ENCODE results near the gene HS3ST3B1. TPM values are rescaled to one million over a fixed set of nuclear protein-coding genes. Genes with fewer than 3 reads are reported as not detected.

Gene HS3ST3B1
- polyA plus RNA-seq, 1 donor, result 1.5 TPM

DNA sequence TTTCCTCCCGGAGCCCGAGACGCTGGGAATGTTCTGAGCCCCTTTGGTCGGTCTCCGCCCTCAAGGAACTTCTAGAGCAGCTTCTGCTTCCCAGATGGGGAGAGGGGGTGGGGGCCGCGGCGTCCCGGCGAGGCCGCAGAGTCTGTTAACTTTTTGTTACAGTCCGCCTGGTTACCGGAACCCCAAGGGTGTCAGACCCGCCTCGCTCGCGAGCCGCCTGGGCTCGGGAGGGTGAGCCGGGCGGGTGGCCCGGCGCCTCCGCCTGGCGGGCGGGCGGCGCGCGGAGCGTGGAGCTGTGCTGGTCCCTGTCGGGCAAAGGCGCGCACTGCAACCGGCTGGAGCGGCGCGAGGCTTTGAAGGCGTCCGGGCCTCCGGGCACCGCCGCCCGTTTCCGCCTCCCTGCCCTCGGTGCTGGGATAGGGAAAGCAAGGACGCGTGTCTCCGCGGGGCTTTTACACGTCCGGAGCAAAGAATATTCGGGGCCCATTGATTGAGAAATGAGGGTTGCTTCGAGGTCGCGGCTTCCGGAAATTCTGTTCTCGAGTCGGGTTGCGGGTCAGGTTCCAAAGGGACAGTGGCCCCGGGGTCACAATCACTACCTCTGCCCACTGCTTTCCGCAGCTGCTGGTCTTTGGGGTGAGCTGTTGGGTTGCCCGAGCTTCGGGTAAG lies 1.7 kb downstream of the HS3ST3B1 start:
- Histone ChIP-seq H3K27me3 (ENCODE audit: control insufficient read depth, insufficient read depth, low read length) (peaks cover 91% of the 10 kb centered on the region), H3K36me3 (ENCODE audit: control insufficient read depth, insufficient read depth, low read length) (no peaks in the 10 kb centered on the region), H3K9me3 (ENCODE audit: control insufficient read depth, low read depth, low read length) (peaks cover 14% of the 10 kb centered on the region), H3K27ac (ENCODE audit: low read length) (no peak overlapping the region), H3K4me3 (ENCODE audit: low read length) (peak overlapping the region; percentile 46), H3K4me1 (ENCODE audit: control insufficient read depth, insufficient read depth, low read length) (peaks cover 27% of the 10 kb centered on the region)
- WGBS (ENCODE audit: insufficient coverage, low lambda C conversion rate), result 0% methylated on average over 1 of the region's 64 CpGs
- peak; percentile 70 to 78 for DNase-seq

DNA sequence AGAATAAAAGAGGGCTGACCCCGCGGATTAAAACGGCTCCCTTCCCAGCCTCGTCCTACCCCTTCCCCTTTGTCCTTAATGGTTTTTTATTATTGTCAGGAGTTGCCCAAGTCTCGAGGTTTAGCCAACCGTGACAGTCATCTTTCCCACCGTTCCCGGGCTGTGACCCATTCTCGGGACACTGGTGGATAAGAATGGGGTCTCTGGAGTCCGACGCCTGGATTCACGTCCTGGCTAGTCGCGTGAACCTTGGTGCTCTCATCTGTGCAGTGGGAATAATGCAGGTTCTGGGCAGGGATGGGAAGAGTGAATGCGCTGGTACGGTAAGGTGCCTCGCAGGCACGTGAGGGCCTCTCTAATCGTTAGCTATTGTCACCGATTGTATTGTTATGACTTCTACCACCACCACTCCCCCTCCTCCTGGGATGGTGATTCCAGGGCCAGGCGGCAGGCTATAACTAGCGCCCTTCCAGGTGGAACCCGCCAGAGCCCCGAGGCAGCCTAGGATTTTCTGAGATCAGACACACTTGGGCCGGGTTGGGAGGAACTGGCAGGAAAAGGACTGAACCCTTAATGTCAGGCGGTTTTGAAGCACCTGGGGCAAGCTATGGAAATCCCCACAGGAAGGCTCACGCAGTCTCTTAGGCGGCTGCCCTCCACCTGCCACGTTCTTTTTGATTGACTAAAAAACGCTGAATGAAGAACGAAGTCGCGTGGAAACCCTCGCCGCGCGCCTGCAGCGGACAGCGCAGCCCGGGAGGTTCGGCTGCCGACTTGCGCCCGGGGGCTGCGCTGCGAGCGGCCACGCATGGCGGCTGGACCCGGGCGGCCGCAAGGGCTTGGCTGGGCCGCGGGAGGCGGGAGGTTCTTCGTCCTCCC lies 2.7 kb downstream of the HS3ST3B1 start:
- DNase-seq, result no peak
- H3K4me1 ChIP-seq (ENCODE audit: control insufficient read depth, insufficient read depth, low read length), result peaks cover 24% of the 10 kb centered on the region
- peak overlapping the region; percentile 31 for H3K4me3 ChIP-seq (ENCODE audit: low read length)
- H3K36me3 ChIP-seq (ENCODE audit: control insufficient read depth, insufficient read depth, low read length), result no peaks in the 10 kb centered on the region
- H3K9me3 ChIP-seq (ENCODE audit: control insufficient read depth, low read depth, low read length), result peaks cover 10% of the 10 kb centered on the region
- peaks cover 89% of the 10 kb centered on the region for H3K27me3 ChIP-seq (ENCODE audit: control insufficient read depth, insufficient read depth, low read length)
- no peak overlapping the region for H3K27ac ChIP-seq (ENCODE audit: low read length)
- 20% methylated on average over 1 of the region's 56 CpGs for WGBS (ENCODE audit: insufficient coverage, low lambda C conversion rate)

DNA sequence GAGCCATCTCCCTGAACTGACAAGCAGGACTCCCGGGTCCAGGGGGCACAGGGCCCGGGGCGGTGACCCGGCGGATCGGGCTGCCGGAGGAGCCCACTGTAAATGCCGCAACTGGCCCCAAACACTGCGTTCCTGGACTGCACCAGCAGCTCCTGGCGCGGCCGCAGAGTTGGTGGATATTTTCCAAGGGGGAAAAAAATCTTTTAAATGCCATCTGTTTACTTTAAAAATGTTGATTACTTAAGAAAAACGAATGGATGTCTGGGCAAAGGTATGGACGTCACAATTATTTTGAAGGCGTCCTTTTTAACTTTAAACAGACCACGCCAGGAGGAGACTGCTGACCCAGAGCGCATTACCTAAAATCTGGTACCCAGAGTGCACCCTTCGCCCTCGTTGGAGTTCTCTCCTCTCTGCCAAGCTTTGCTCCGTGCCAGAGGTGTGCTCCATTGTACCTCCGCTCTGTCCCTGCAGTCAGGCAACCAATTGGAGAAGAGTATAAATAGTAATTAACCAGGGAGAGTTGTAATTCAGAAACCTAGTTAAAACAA lies 3.4 kb downstream of the HS3ST3B1 start:
- H3K4me1 ChIP-seq (ENCODE audit: control insufficient read depth, insufficient read depth, low read length), result peaks cover 22% of the 10 kb centered on the region
- H3K27me3 ChIP-seq (ENCODE audit: control insufficient read depth, insufficient read depth, low read length), result peaks cover 89% of the 10 kb centered on the region
- DNase-seq, result no peak
- H3K9me3 ChIP-seq (ENCODE audit: control insufficient read depth, low read depth, low read length), result peaks cover 16% of the 10 kb centered on the region
- H3K4me3 ChIP-seq (ENCODE audit: low read length), result no peak overlapping the region
- WGBS (ENCODE audit: insufficient coverage, low lambda C conversion rate), result no CpG with 5 or more reads among the region's 21 CpGs
- H3K36me3 ChIP-seq (ENCODE audit: control insufficient read depth, insufficient read depth, low read length), result no peaks in the 10 kb centered on the region
- H3K27ac ChIP-seq (ENCODE audit: low read length), result no peak overlapping the region

DNA sequence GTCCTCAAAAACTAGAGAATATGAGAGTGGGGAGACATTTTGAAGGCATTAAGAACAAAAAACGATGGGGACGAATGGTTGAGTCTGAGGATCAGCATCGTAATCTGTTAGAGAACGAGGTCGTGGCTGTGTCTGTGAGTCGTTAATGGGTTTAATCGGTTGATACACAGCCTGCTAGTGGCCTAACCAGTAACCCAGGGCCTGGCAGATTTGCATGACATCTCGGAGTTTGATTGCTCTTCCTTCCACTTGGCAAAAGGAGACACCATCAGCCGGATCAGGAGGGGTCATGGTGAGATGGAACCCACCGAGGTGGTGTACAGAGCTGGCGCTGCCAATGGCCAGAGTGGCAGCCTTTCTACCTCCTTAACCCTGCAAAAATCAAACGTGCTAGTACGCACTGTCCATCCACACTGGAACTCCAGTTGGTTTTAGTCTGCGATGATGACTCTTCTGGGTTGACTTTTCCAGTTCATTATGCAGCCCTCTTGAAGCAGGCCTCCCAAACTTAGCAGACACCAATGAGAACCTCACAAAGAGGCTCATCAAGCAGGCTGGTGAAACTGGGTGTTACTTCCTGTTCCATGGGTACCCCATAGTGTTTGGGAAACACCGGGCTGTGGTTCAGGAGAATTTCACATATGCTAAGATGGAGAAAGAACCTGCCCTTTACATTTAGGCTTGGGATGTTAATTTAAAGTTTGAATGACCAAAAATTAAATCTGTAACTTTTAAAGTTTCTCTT lies 4.1 kb downstream of the HS3ST3B1 start:
- H3K9me3 ChIP-seq (ENCODE audit: control insufficient read depth, low read depth, low read length), result peaks cover 16% of the 10 kb centered on the region
- DNase-seq, result no peak
- H3K36me3 ChIP-seq (ENCODE audit: control insufficient read depth, insufficient read depth, low read length), result no peaks in the 10 kb centered on the region
- H3K4me3 ChIP-seq (ENCODE audit: low read length), result no peak overlapping the region
- H3K27me3 ChIP-seq (ENCODE audit: control insufficient read depth, insufficient read depth, low read length), result peaks cover 89% of the 10 kb centered on the region
- H3K27ac ChIP-seq (ENCODE audit: low read length), result no peak overlapping the region
- peaks cover 21% of the 10 kb centered on the region for H3K4me1 ChIP-seq (ENCODE audit: control insufficient read depth, insufficient read depth, low read length)
- WGBS (ENCODE audit: insufficient coverage, low lambda C conversion rate), result 83% methylated on average over 1 of the region's 15 CpGs

GRCh38 chr17:14305785-14306496 lies 5.1 kb downstream of the HS3ST3B1 start:
- Histone ChIP-seq H3K4me1 (ENCODE audit: control insufficient read depth, insufficient read depth, low read length) (peaks cover 23% of the 10 kb centered on the region), H3K4me3 (ENCODE audit: low read length) (no peak overlapping the region), H3K27ac (ENCODE audit: low read length) (no peak overlapping the region), H3K9me3 (ENCODE audit: control insufficient read depth, low read depth, low read length) (peaks cover 12% of the 10 kb centered on the region), H3K27me3 (ENCODE audit: control insufficient read depth, insufficient read depth, low read length) (peaks cover 88% of the 10 kb centered on the region), H3K36me3 (ENCODE audit: control insufficient read depth, insufficient read depth, low read length) (no peaks in the 10 kb centered on the region)
- no peak for DNase-seq
- no CpG with 5 or more reads among the region's 6 CpGs for WGBS (ENCODE audit: insufficient coverage, low lambda C conversion rate)

DNA sequence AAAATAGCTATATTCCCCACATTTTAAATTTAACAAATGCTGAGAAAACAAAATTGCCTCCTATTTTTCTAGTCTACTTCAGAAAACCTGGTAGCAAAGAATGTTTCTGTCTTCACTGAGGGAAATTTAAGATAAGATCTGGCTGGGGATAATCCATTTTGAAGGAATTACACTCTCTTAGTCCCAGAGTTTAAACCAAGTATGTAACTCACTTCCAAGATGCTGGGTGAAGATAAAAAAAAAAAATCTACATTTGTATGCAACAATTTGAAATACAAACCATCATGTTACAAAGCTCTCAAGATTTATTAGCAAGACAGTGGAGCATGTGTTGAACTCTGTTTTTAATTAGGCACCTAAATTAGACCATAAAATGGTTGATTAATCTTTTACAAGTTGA lies 5.7 kb downstream of the HS3ST3B1 start:
- DNase-seq, result no peak
- no peak overlapping the region for H3K4me3 ChIP-seq (ENCODE audit: low read length)
- H3K4me1 ChIP-seq (ENCODE audit: control insufficient read depth, insufficient read depth, low read length), result peaks cover 23% of the 10 kb centered on the region
- H3K36me3 ChIP-seq (ENCODE audit: control insufficient read depth, insufficient read depth, low read length), result no peaks in the 10 kb centered on the region
- H3K27me3 ChIP-seq (ENCODE audit: control insufficient read depth, insufficient read depth, low read length), result peaks cover 86% of the 10 kb centered on the region
- H3K9me3 ChIP-seq (ENCODE audit: control insufficient read depth, low read depth, low read length), result peaks cover 9% of the 10 kb centered on the region
- no peak overlapping the region for H3K27ac ChIP-seq (ENCODE audit: low read length)

GRCh38 chr17:14307560-14308024 lies 6.7 kb downstream of the HS3ST3B1 start:
- WGBS (ENCODE audit: insufficient coverage, low lambda C conversion rate), result 73% methylated on average over 3 of the region's 5 CpGs
- Histone ChIP-seq H3K9me3 (ENCODE audit: control insufficient read depth, low read depth, low read length) (peaks cover 6% of the 10 kb centered on the region), H3K4me1 (ENCODE audit: control insufficient read depth, insufficient read depth, low read length) (peaks cover 15% of the 10 kb centered on the region), H3K27me3 (ENCODE audit: control insufficient read depth, insufficient read depth, low read length) (peaks cover 86% of the 10 kb centered on the region), H3K4me3 (ENCODE audit: low read length) (no peak overlapping the region), H3K36me3 (ENCODE audit: control insufficient read depth, insufficient read depth, low read length) (no peaks in the 10 kb centered on the region), H3K27ac (ENCODE audit: low read length) (no peak overlapping the region)
- no peak for DNase-seq

DNA sequence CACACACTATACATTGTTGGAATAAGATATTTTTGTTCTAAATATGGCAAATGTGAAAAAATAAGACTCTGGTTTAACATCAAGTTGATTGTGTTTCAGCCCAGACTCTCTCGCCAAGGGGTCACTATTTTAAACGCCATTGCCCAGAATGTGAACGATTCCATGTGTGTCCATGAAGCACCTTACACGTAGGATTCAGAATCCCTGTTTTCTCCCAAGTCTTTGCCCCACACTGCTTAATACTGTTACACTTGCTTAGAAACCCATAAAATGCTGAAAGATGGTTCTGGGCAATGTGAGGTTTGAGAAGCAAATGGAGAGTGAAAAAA lies 7.7 kb downstream of the HS3ST3B1 start:
- no peak for DNase-seq
- Histone ChIP-seq H3K36me3 (ENCODE audit: control insufficient read depth, insufficient read depth, low read length) (no peaks in the 10 kb centered on the region), H3K27me3 (ENCODE audit: control insufficient read depth, insufficient read depth, low read length) (peaks cover 77% of the 10 kb centered on the region), H3K27ac (ENCODE audit: low read length) (no peak overlapping the region), H3K4me1 (ENCODE audit: control insufficient read depth, insufficient read depth, low read length) (peaks cover 7% of the 10 kb centered on the region), H3K4me3 (ENCODE audit: low read length) (no peak overlapping the region), H3K9me3 (ENCODE audit: control insufficient read depth, low read depth, low read length) (peaks cover 6% of the 10 kb centered on the region)
- no CpG with 5 or more reads among the region's 4 CpGs for WGBS (ENCODE audit: insufficient coverage, low lambda C conversion rate)

- peaks cover 6% of the 10 kb centered on the region for H3K9me3 ChIP-seq (ENCODE audit: control insufficient read depth, low read depth, low read length)
- H3K27ac ChIP-seq (ENCODE audit: low read length), result no peak overlapping the region
- DNase-seq, result peak; percentile 74 to 83
Observed at GRCh38 chr17:14308965-14309879, 8.3 kb downstream of the HS3ST3B1 start.

More at GRCh38 chr17:14308965-14309879, 8.3 kb downstream of the HS3ST3B1 start:
- Histone ChIP-seq H3K4me1 (ENCODE audit: control insufficient read depth, insufficient read depth, low read length) (peaks cover 7% of the 10 kb centered on the region), H3K4me3 (ENCODE audit: low read length) (peak overlapping the region; percentile 42), H3K36me3 (ENCODE audit: control insufficient read depth, insufficient read depth, low read length) (no peaks in the 10 kb centered on the region), H3K27me3 (ENCODE audit: control insufficient read depth, insufficient read depth, low read length) (peaks cover 71% of the 10 kb centered on the region)
- whole genome bisulfite sequencing (ENCODE audit: insufficient coverage, low lambda C conversion rate), result no CpG with 5 or more reads among the region's 71 CpGs
